Right cardiac atrium (tissue), 5 donors: Measurements from ENCODE around the gene TBC1D22A. TPM values are rescaled to one million over a fixed set of nuclear protein-coding genes. Genes with fewer than 3 reads are reported as not detected.

Experiments used
- ATAC-seq, 2 donors: fragments of 200-7000 bp; cut with Tn5 transposase; one replicate each; pipeline versions ENCODE4 v1.8.0 to v1.9.1; 2020; ENCODE audit warnings: moderate library complexity in 2 of 2, mild to moderate bottlenecking in 1 of 2
- DNase-seq, 3 donors: peaks; one replicate each; pipeline ENCODE4 v3.0.0-alpha.2; 2020
- H3K27ac ChIP-seq: one replicate; pipeline ENCODE4 v1.5.1; 2013; ENCODE audit warnings: mild to moderate bottlenecking, low read length, control low read depth, moderate library complexity
- H3K27me3 ChIP-seq: one replicate; pipeline ENCODE4 v1.6.1; 2013; ENCODE audit not compliant: control insufficient read depth, insufficient read depth
- H3K4me1 ChIP-seq: one replicate; pipeline ENCODE4 v1.6.1; 2013; ENCODE audit warnings: low read length; ENCODE audit not compliant: control insufficient read depth, insufficient read depth
- H3K4me3 ChIP-seq: one replicate; pipeline ENCODE4 v1.5.1; 2013; ENCODE audit warnings: low read length, control low read depth
- H3K9me3 ChIP-seq: one replicate; pipeline ENCODE4 v1.6.1; 2013; ENCODE audit warnings: low read length; ENCODE audit not compliant: control insufficient read depth
- WGBS: extraction: QIAGEN DNeasy Blood & Tissue Kit; methylation state at CpG from one replicate; pipeline ENCODE4 v1.1.7; 2013; 5-methylcytosine and 5-hydroxymethylcytosine counted together
- intact Hi-C, 4 donors: fragments of 100-400 bp; cut with DNase I; formaldehyde crosslinking; loops; one replicate each; pipeline versions ENCODE4 v1.11.0 to v1.14.0; 2022 to 2023
- polyA plus RNA-seq: library from polyadenylated mRNA; stranded (reverse); fragments of 200-250 nt; gene quantifications from one replicate; pipeline ENCODE4 v1.2.3, GENCODE V29; 2013
- total RNA-seq, 4 donors: library from RNA; stranded (reverse); fragmentation: NEBNext Ultra II Directional; extraction: Animal tissue kit (Norgen Biotek cat#: 25700); gene quantifications; one replicate each; pipeline ENCODE4 v1.2.1, GENCODE V29; 2021
- donor health status: healthy with polysubstance abuse.
- donor health status: DM: no; HTN: yes; CAD: no.
- donor health status: DM: no; HTN: no; CAD: no.
- donor health status: DM: no; HTN: yes; CAD: no; lungs with severe emphysema.
- donor health status: DM: yes; HTN: yes; CAD: no.

TBC1D22A gene
- total and polyA plus RNA-seq, 5 donors, result 12.0 to 17.3 (median 15.7) TPM

GRCh38 chr22:47146391-47146790 is 383.9 kb downstream of the TBC1D22A start:
- peak in 2 of 3 donors; percentile 4 to 5 for DNase-seq
- H3K4me1 ChIP-seq, result no peaks in the 10 kb centered on the region
- H3K9me3 ChIP-seq, result no peaks in the 10 kb centered on the region
- H3K27ac ChIP-seq, result no peak overlapping the region
- intact Hi-C loops, result no loop called here
- no peak overlapping the region for H3K4me3 ChIP-seq
- 84% methylated on average over 11 of the region's 11 CpGs for WGBS
- H3K27me3 ChIP-seq, result no peaks in the 10 kb centered on the region
- no peak for ATAC-seq

GRCh38 chr22:47146941-47147340 is 384.5 kb downstream of the TBC1D22A start:
- no peaks in the 10 kb centered on the region for H3K9me3 ChIP-seq
- no peaks in the 10 kb centered on the region for H3K27me3 ChIP-seq
- no peak overlapping the region for H3K27ac ChIP-seq
- 94% methylated on average over 16 of the region's 16 CpGs for WGBS
- no peak overlapping the region for H3K4me3 ChIP-seq
- DNase-seq (peak in 1 of 3 donors; percentile 35), ATAC-seq (no peak)
- no peaks in the 10 kb centered on the region for H3K4me1 ChIP-seq
- intact Hi-C loops, result no loop called here

- Histone ChIP-seq H3K9me3 (no peaks in the 10 kb centered on the region), H3K4me1 (no peaks in the 10 kb centered on the region), H3K27me3 (no peaks in the 10 kb centered on the region), H3K4me3 (no peak overlapping the region), H3K27ac (no peak overlapping the region)
- WGBS, result 95% methylated on average over 13 of the region's 13 CpGs
- peak in 2 of 3 donors; percentile 41 for DNase-seq
- no peak for ATAC-seq
- intact Hi-C loops, result no loop called here
Observed at GRCh38 chr22:47147572-47147971, 385.1 kb downstream of the TBC1D22A start.

GRCh38 chr22:47148510-47148909 is 386.1 kb downstream of the TBC1D22A start:
- no peaks in the 10 kb centered on the region for H3K4me1 ChIP-seq

GRCh38 chr22:47148956-47149728 is 386.7 kb downstream of the TBC1D22A start:
- WGBS, result 69% methylated on average over 31 of the region's 31 CpGs
- Histone ChIP-seq H3K27me3 (no peaks in the 10 kb centered on the region), H3K9me3 (no peaks in the 10 kb centered on the region), H3K4me1 (no peaks in the 10 kb centered on the region), H3K4me3 (no peak overlapping the region), H3K27ac (no peak overlapping the region)
- peak in 1 of 3 donors; percentile 35 for DNase-seq
- ATAC-seq, result no peak
- intact Hi-C loops, result no loop called here

More at GRCh38 chr22:47148510-47148909, 386.1 kb downstream of the TBC1D22A start:
- peak in 2 of 3 donors; percentile 11 to 14 for DNase-seq
- no peaks in the 10 kb centered on the region for H3K27me3 ChIP-seq
- 90% methylated on average over 3 of the region's 3 CpGs for WGBS
- intact Hi-C loops, result no loop called here
- no peaks in the 10 kb centered on the region for H3K9me3 ChIP-seq
- no peak overlapping the region for H3K27ac ChIP-seq
- no peak for ATAC-seq
- no peak overlapping the region for H3K4me3 ChIP-seq

- Histone ChIP-seq H3K27me3 (no peaks in the 10 kb centered on the region), H3K4me3 (no peak overlapping the region), H3K27ac (no peak overlapping the region), H3K9me3 (no peaks in the 10 kb centered on the region), H3K4me1 (no peaks in the 10 kb centered on the region)
- intact Hi-C loops, result no loop called here
- no peak for ATAC-seq
- 98% methylated on average over 13 of the region's 13 CpGs for WGBS
- DNase-seq, result peak in 1 of 3 donors; percentile 25
Observed at GRCh38 chr22:47149976-47150375, 387.5 kb downstream of the TBC1D22A start.

- Histone ChIP-seq H3K27me3 (no peaks in the 10 kb centered on the region), H3K4me1 (no peaks in the 10 kb centered on the region), H3K27ac (no peak overlapping the region), H3K4me3 (no peak overlapping the region), H3K9me3 (no peaks in the 10 kb centered on the region)
- intact Hi-C loops, result no loop called here
- 96% methylated on average over 21 of the region's 21 CpGs for WGBS
- ATAC-seq (no peak), DNase-seq (peak in 1 of 3 donors; percentile 40)
Observed at GRCh38 chr22:47150426-47150825, 388.0 kb downstream of the TBC1D22A start.

- ATAC-seq (no peak), DNase-seq (peak in 1 of 3 donors; percentile 46)
- Histone ChIP-seq H3K9me3 (no peaks in the 10 kb centered on the region), H3K27ac (no peak overlapping the region), H3K27me3 (no peaks in the 10 kb centered on the region), H3K4me3 (no peak overlapping the region), H3K4me1 (no peaks in the 10 kb centered on the region)
- 93% methylated on average over 19 of the region's 19 CpGs for WGBS
- intact Hi-C loops, result no loop called here
Observed at GRCh38 chr22:47151064-47151463, 388.6 kb downstream of the TBC1D22A start.

- 80% methylated on average over 10 of the region's 10 CpGs for WGBS
- Histone ChIP-seq H3K27me3 (no peaks in the 10 kb centered on the region), H3K9me3 (no peaks in the 10 kb centered on the region), H3K4me3 (no peak overlapping the region), H3K4me1 (no peaks in the 10 kb centered on the region), H3K27ac (no peak overlapping the region)
- intact Hi-C loops, result no loop called here
- DNase-seq, result peak in 1 of 3 donors; percentile 26
- no peak for ATAC-seq
Observed at GRCh38 chr22:47151490-47151889, 389.0 kb downstream of the TBC1D22A start.

- H3K4me3 ChIP-seq, result no peak overlapping the region
- H3K9me3 ChIP-seq, result no peaks in the 10 kb centered on the region
- ATAC-seq (no peak), DNase-seq (peak in 1 of 3 donors; percentile 36)
- no peaks in the 10 kb centered on the region for H3K27me3 ChIP-seq
- no peak overlapping the region for H3K27ac ChIP-seq
- 96% methylated on average over 17 of the region's 17 CpGs for WGBS
- intact Hi-C loops, result no loop called here
- H3K4me1 ChIP-seq, result no peaks in the 10 kb centered on the region
Observed at GRCh38 chr22:47152236-47152635, 389.8 kb downstream of the TBC1D22A start.

- Histone ChIP-seq H3K27ac (no peak overlapping the region), H3K4me1 (no peaks in the 10 kb centered on the region), H3K4me3 (no peak overlapping the region), H3K9me3 (no peaks in the 10 kb centered on the region), H3K27me3 (no peaks in the 10 kb centered on the region)
- no peak for ATAC-seq
- WGBS, result 63% methylated on average over 6 of the region's 6 CpGs
- intact Hi-C loops, result no loop called here
- DNase-seq, result no peak
Observed at GRCh38 chr22:47152938-47153337, 390.5 kb downstream of the TBC1D22A start.
